Endothelial cell of umbilical vein (primary cell): ENCODE measurements around the gene ANKMY1. TPM values are rescaled to one million over a fixed set of nuclear protein-coding genes. Genes with fewer than 3 reads are reported as not detected.

Source experiments
- BruUV-seq: library from RNA; stranded (reverse); fragments of 400-500 nt; replicated peaks from 2 replicates; lab custom pipeline; 2021; lab: Mats Ljungman, UMichigan
- CTCF ChIA-PET: fragments of 300-600, 350-600 bp; sonication (Branson Sonifier 250); formaldehyde crosslinking; loops from one replicate; lab custom pipeline; 2021; ENCODE audit warnings: antibody characterized with exemption, inconsistent platforms; lab: Charles Lee
- POLR2A ChIA-PET: fragments of 300-600, 350-600 bp; sonication (Branson Sonifier 250); formaldehyde crosslinking; loops from one replicate; lab custom pipeline; 2021; ENCODE audit warnings: antibody characterized with exemption, inconsistent platforms; lab: Charles Lee
- DNase-seq: peaks from one replicate; pipeline ENCODE4 v3.0.0-alpha.2; 2011; ENCODE audit warnings: low read depth, low spot score
- FAIRE-seq: peaks from 2 replicates; lab custom pipeline; 2011; peaks lifted over from hg19 to GRCh38; lab: Jason Lieb, UNC
- H2AFZ ChIP-seq: 2 replicates; pipeline ENCODE4 v1.6.0; 2012; ENCODE audit warnings: low read depth, low read length, control low read depth, inconsistent platforms
- H3K27ac ChIP-seq: 2 replicates; pipeline ENCODE4 v1.5.1; 2011; ENCODE audit warnings: low read depth, mild to moderate bottlenecking, control low read depth, low read length, moderate library complexity; ENCODE audit not compliant: insufficient read depth
- H3K27me3 ChIP-seq, 2 experiments: 2 replicates each; pipeline versions ENCODE4 v1.6.0 to v1.6.1; 2011; ENCODE audit warnings: low read length in 2 of 2, mixed read lengths in 1 of 2; ENCODE audit not compliant: control insufficient read depth in 2 of 2, insufficient read depth in 2 of 2
- H3K36me3 ChIP-seq, 2 experiments: 2 replicates in 1 of 2; 3 replicates in 1 of 2; pipeline ENCODE4 v1.5.1; 2011; ENCODE audit warnings: low read length in 2 of 2, mild to moderate bottlenecking in 1 of 2, moderate library complexity in 1 of 2; ENCODE audit not compliant: control insufficient read depth in 2 of 2, insufficient read depth in 2 of 2; ENCODE audit errors: extremely low read depth in 1 of 2
- H3K4me1 ChIP-seq: 3 replicates; pipeline ENCODE4 v1.5.1; 2011; ENCODE audit warnings: mild to moderate bottlenecking, low read length; ENCODE audit not compliant: control insufficient read depth, insufficient read depth; ENCODE audit errors: extremely low read depth
- H3K4me2 ChIP-seq: 2 replicates; pipeline ENCODE4 v1.6.1; 2011; ENCODE audit warnings: low read length, control low read depth, mixed read lengths; ENCODE audit not compliant: insufficient read depth
- H3K4me3 ChIP-seq, 3 experiments: fragments of 200-600 bp in 1 of 3; sonication (generic), shearing (Covaris generic) in 1 of 3; replicated peaks in 1 of 3; 2 replicates each; pipeline ENCODE4 v1.5.1; 2011 to 2016; ENCODE audit warnings: control low read depth in 3 of 3, low read length in 3 of 3, mild to moderate bottlenecking in 2 of 3, inconsistent platforms in 1 of 3, low read depth in 1 of 3, moderate library complexity in 1 of 3; ENCODE audit not compliant: insufficient read depth in 1 of 3
- H3K79me2 ChIP-seq: 2 replicates; pipeline ENCODE4 v1.6.0; 2012; ENCODE audit warnings: low read length, inconsistent platforms; ENCODE audit not compliant: control insufficient read depth, insufficient read depth
- H3K9ac ChIP-seq: replicated peaks from 2 replicates; pipeline ENCODE3; 2011; ENCODE audit warnings: low read length, control low read depth; ENCODE audit not compliant: insufficient read depth; ENCODE audit errors: extremely low read depth
- H3K9me1 ChIP-seq: replicated peaks from 3 replicates; pipeline ENCODE4 v1.6.0; 2011; ENCODE audit warnings: mild to moderate bottlenecking, low read length; ENCODE audit not compliant: control insufficient read depth, insufficient read depth; ENCODE audit errors: extremely low read depth
- H3K9me3 ChIP-seq: replicated peaks from 2 replicates; pipeline ENCODE4 v1.5.1; 2012; ENCODE audit warnings: low read length, inconsistent platforms; ENCODE audit not compliant: control insufficient read depth, insufficient read depth
- H4K20me1 ChIP-seq: replicated peaks from 2 replicates; pipeline ENCODE3; 2011; ENCODE audit warnings: mild to moderate bottlenecking, low read length; ENCODE audit not compliant: control insufficient read depth, insufficient read depth; ENCODE audit errors: extremely low read depth
- EZH2 ChIP-seq: IDR thresholded peaks from 2 replicates; pipeline ENCODE4 v1.6.1; 2012; ENCODE audit warnings: borderline replicate concordance, low read depth, mild to moderate bottlenecking, moderate library complexity, low read length, inconsistent platforms; ENCODE audit not compliant: severe bottlenecking
- FOS ChIP-seq: IDR thresholded peaks from 2 replicates; pipeline ENCODE4 v1.6.1; 2011; ENCODE audit warnings: mild to moderate bottlenecking, low read length, moderate library complexity, borderline replicate concordance; ENCODE audit not compliant: insufficient read depth
- GATA2 ChIP-seq: IDR thresholded peaks from 2 replicates; pipeline ENCODE4 v1.7.0; 2011; ENCODE audit warnings: low read depth, mild to moderate bottlenecking, moderate library complexity, mixed read lengths, low read length; ENCODE audit not compliant: insufficient read length, insufficient read depth
- JUN ChIP-seq: IDR thresholded peaks from 2 replicates; pipeline ENCODE4 v1.6.1; 2011; ENCODE audit warnings: borderline replicate concordance, low read depth; ENCODE audit not compliant: insufficient read length, insufficient read depth
- MYC ChIP-seq: IDR thresholded peaks from one replicate; pipeline ENCODE4 v1.6.1; 2011; ENCODE audit warnings: mild to moderate bottlenecking, low read depth, low read length
- POLR2A ChIP-seq: IDR thresholded peaks from 2 replicates; pipeline ENCODE4 v1.6.1; 2012; ENCODE audit warnings: low read depth, mild to moderate bottlenecking, control low read depth, low read length
- POLR2AphosphoS5 ChIP-seq: IDR thresholded peaks from 2 replicates; pipeline ENCODE4 v1.6.1; 2012; ENCODE audit warnings: low read depth, mild to moderate bottlenecking, control low read depth, low read length, moderate library complexity; ENCODE audit not compliant: insufficient read depth
- dilution Hi-C: fragments of 300-500 bp; cut with MboI; formaldehyde crosslinking; loops from one replicate; pipeline ENCODE4 v1.15.0; 2019; ENCODE audit warnings: low sequenced_read_pairs; ENCODE audit not compliant: extremely low pct_ligation_motif_present
- intact Hi-C: fragments of 100-400 bp; cut with micrococcal nuclease; formaldehyde crosslinking; loops from one replicate; pipeline ENCODE4 v1.10.0; 2022
- polyA plus RNA-seq, 4 experiments: library from polyadenylated mRNA; depleted of rRNA in 3 of 4; stranded (reverse) in 3 of 4; unstranded in 1 of 4; fragments of >200 nt; gene quantifications; 2 replicates each; pipeline versions ENCODE4 v1.2.1 to v1.2.3, GENCODE V29; 2011 to 2012; ENCODE audit warnings: missing spikeins in 1 of 4
- total RNA-seq: library from RNA; stranded (reverse); gene quantifications from 2 replicates; pipeline ENCODE4 v1.2.3, GENCODE V29; 2021
- TF ChIP-seq, protein P1 (sequence below): IDR thresholded peaks from 2 replicates; pipeline ENCODE4 v1.6.1; 2011; ENCODE audit not compliant: insufficient read depth, insufficient read length
- TF ChIP-seq, protein P2 (sequence below), 2 donors: IDR thresholded peaks; 1 replicate in 1 of 2; 2 replicates in 1 of 2; pipeline ENCODE4 v1.5.1; 2011; ENCODE audit warnings: low read length in 2 of 2, mild to moderate bottlenecking in 2 of 2, moderate library complexity in 2 of 2, control low read depth in 1 of 2, inconsistent platforms in 1 of 2, low read depth in 1 of 2; ENCODE audit not compliant: insufficient read depth in 1 of 2; ENCODE audit errors: extremely low read depth in 1 of 2

The ANKMY1 gene
- total and polyA plus RNA-seq, 2 donors (not counting 3 experiments of a cell fraction or from before 2014, with no cell fraction given): 9.0 to 16.0 TPM

DNA sequence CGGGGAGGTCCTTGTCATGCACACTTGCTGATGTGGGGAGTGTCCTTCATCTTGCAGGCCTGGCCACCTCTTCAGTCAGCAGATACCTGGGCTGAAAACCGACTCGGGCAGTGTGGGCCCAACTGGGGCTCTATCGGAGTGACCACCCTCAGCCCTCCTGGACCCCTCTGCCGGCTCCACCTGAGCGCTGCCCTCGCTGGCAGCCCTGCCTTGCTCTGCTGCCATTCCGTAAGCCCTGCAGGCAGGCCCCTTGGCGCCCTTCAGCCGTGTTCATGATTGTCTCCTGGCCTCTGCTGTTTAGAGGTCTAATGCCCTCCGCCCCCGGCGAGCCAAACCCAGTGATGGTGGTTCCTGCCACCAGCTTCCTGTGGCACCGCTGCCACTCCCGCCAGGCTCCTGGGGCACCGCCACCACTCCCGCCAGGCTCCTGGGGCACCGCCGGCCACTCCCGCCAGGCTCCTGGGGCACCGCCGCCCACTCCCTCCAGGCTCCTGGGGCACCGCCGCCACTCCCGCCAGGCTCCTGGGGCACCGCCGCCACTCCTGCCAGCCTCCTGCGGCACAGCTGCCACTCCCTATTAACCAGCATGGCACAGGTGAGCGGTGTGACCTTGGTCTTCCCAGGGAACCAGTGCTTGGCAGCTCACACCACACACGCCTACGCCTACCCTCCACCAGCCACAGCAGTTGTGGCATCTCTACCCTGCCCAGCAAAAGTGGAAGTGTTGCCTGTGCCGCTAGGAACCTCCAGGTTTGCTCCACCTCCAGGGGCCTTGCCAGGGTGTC lies 44.7 kb upstream of the ANKMY1 start:
- Histone ChIP-seq H2AFZ (no peak overlapping the region), H3K4me1 (peaks cover 2% of the 10 kb centered on the region), H3K4me3 (no peak overlapping the region), H3K79me2 (no peaks in the 10 kb centered on the region), H3K4me2 (no peak overlapping the region), H3K27me3 (no peaks in the 10 kb centered on the region), H3K9me1 (no peaks in the 10 kb centered on the region), H3K9me3 (no peaks in the 10 kb centered on the region), H3K27ac (no peak overlapping the region), H3K36me3 (peaks cover 0 to 8% of the 10 kb centered on the region in 2 experiments), H4K20me1 (no peaks in the 10 kb centered on the region), H3K9ac (no peak overlapping the region)
- POLR2A ChIA-PET: interaction anchor here (0.7 kb wide), 1 partner anchor 36 kb away, joined by 7 read pairs; no protein-coding TSS in a partner anchor
- BruUV-seq: no TSS peak
- dilution Hi-C loops: no loop called here
- intact Hi-C loops: loop anchor here (5.0 kb wide), 1 partner anchor 310 kb away; no protein-coding TSS in a partner anchor
- CTCF ChIA-PET: interaction anchor here (1.3 kb wide), 1 partner anchor 89 kb away, joined by 4 read pairs; no protein-coding TSS in a partner anchor
- FAIRE-seq (no peak), DNase-seq (no peak)
- TF ChIP-seq, protein P1, sequence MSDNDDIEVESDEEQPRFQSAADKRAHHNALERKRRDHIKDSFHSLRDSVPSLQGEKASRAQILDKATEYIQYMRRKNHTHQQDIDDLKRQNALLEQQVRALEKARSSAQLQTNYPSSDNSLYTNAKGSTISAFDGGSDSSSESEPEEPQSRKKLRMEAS: no peak
- TF ChIP-seq FOS (no peak), MYC (no peak), JUN (no peak), GATA2 (no peak)

DNA sequence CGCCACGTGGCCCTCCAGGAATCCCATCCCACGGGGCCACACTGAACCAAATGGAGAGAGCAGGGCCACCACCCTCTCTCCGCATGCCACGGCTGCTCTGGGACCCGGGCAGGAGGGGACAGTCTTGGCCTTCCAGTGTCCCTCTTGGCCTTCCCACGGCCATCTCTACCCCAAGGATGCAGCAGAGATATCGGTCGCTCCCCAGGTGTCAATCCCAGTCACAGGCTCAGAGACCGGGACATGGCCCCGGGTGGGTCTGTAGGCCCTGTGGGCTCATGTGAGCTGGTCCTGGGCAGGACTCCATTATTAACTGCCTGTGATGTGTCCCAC lies 44.0 kb upstream of the ANKMY1 start:
- POLR2A ChIA-PET: no interaction called here
- Histone ChIP-seq H3K27me3 (no peaks in the 10 kb centered on the region), H3K4me3 (no peak overlapping the region), H3K79me2 (no peaks in the 10 kb centered on the region), H3K4me2 (no peak overlapping the region), H2AFZ (no peak overlapping the region), H3K9ac (no peak overlapping the region), H3K4me1 (peaks cover 2% of the 10 kb centered on the region), H3K27ac (no peak overlapping the region), H3K36me3 (peaks cover 0 to 8% of the 10 kb centered on the region in 2 experiments), H3K9me3 (no peaks in the 10 kb centered on the region), H3K9me1 (no peaks in the 10 kb centered on the region), H4K20me1 (no peaks in the 10 kb centered on the region)
- intact Hi-C loops (loop anchor here (5.0 kb wide), 1 partner anchor 311 kb away; no protein-coding TSS in a partner anchor), dilution Hi-C loops (no loop called here)
- CTCF ChIA-PET: no interaction called here
- TF ChIP-seq EZH2 (no peak), FOS (no peak), POLR2A (no peak), POLR2AphosphoS5 (no peak), GATA2 (no peak), MYC (no peak), JUN (no peak)
- TF ChIP-seq, protein P1: no peak
- TF ChIP-seq, protein P2, sequence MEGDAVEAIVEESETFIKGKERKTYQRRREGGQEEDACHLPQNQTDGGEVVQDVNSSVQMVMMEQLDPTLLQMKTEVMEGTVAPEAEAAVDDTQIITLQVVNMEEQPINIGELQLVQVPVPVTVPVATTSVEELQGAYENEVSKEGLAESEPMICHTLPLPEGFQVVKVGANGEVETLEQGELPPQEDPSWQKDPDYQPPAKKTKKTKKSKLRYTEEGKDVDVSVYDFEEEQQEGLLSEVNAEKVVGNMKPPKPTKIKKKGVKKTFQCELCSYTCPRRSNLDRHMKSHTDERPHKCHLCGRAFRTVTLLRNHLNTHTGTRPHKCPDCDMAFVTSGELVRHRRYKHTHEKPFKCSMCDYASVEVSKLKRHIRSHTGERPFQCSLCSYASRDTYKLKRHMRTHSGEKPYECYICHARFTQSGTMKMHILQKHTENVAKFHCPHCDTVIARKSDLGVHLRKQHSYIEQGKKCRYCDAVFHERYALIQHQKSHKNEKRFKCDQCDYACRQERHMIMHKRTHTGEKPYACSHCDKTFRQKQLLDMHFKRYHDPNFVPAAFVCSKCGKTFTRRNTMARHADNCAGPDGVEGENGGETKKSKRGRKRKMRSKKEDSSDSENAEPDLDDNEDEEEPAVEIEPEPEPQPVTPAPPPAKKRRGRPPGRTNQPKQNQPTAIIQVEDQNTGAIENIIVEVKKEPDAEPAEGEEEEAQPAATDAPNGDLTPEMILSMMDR (IDR thresholded peaks at IDR 0.05; ENCODE audit: extremely low read depth in 1 of 2, insufficient read depth in 1 of 2, low read depth in 1 of 2, low read length in 2 of 2): no peak
- FAIRE-seq: no peak
- BruUV-seq: no TSS peak
- no peak for DNase-seq
